HL-60 (cell line): ENCODE measurements around the gene HDAC9.

Source experiments
- DNase-seq, 2 experiments: peaks; one replicate each; pipeline ENCODE4 v3.0.0-alpha.2; 2010 to 2020; ENCODE audit warnings: low read depth in 1 of 2, low spot score in 1 of 2
- H3K27ac ChIP-seq: fragments of 250-450 bp; sonication (Bioruptor Pico); replicated peaks from 2 replicates; pipeline ENCODE4 v1.5.1; 2020; ENCODE audit warnings: mild to moderate bottlenecking, moderate library complexity
- H3K27me3 ChIP-seq: fragments of 250-450 bp; sonication (Bioruptor Pico); 2 replicates; pipeline ENCODE4 v1.5.1; 2021; ENCODE audit warnings: mild to moderate bottlenecking, moderate library complexity; ENCODE audit not compliant: insufficient read depth, poor library complexity, severe bottlenecking
- H3K4me3 ChIP-seq: replicated peaks from 2 replicates; pipeline ENCODE4 v1.5.1; 2011; ENCODE audit warnings: mild to moderate bottlenecking, control low read depth, low read length; ENCODE audit not compliant: insufficient read depth
- CTCF ChIP-seq: IDR thresholded peaks from one replicate; pipeline ENCODE4 v1.5.1; 2011; ENCODE audit warnings: low read length, control low read depth, inconsistent platforms; ENCODE audit not compliant: insufficient read depth
- GABPA ChIP-seq: IDR thresholded peaks from 2 replicates; pipeline ENCODE4 v1.6.1; 2012; ENCODE audit warnings: low read depth
- POLR2AphosphoS5 ChIP-seq: IDR thresholded peaks from 2 replicates; pipeline ENCODE4 v1.6.1; 2012; ENCODE audit warnings: low read depth
- REST ChIP-seq: IDR thresholded peaks from 2 replicates; pipeline ENCODE4 v1.6.1; 2012; ENCODE audit warnings: low read depth; ENCODE audit not compliant: insufficient replicate concordance
- SPI1 ChIP-seq: IDR thresholded peaks from 2 replicates; pipeline ENCODE4 v1.6.1; 2012; ENCODE audit warnings: low read depth, mild to moderate bottlenecking, borderline replicate concordance

The HDAC9 gene

GRCh38 chr7:18494821-18495408 lies 634 bp upstream of the HDAC9 start:
- Histone ChIP-seq H3K27ac (no peak overlapping the region), H3K4me3 (no peak overlapping the region), H3K27me3 (no peaks in the 10 kb centered on the region)
- DNase-seq, result no peak
- no peak for TF ChIP-seq POLR2AphosphoS5
- no peak for TF ChIP-seq GABPA
- no peak for TF ChIP-seq SPI1
- no peak for TF ChIP-seq REST
- TF ChIP-seq CTCF, result no peak

GRCh38 chr7:18496341-18496700 lies 772 bp downstream of the HDAC9 start:
- TF ChIP-seq CTCF (no peak), POLR2AphosphoS5 (no peak), REST (no peak), SPI1 (no peak), GABPA (no peak)
- Histone ChIP-seq H3K27me3 (no peaks in the 10 kb centered on the region), H3K27ac (no peak overlapping the region)

GRCh38 chr7:18497082-18497481 lies 1.5 kb downstream of the HDAC9 start:
- no peaks in the 10 kb centered on the region for H3K27me3 ChIP-seq
- no peak for TF ChIP-seq SPI1
- H3K27ac ChIP-seq, result no peak overlapping the region
- H3K4me3 ChIP-seq, result no peak overlapping the region
- no peak for DNase-seq

More at GRCh38 chr7:18496341-18496700, 772 bp downstream of the HDAC9 start:
- H3K4me3 ChIP-seq, result no peak overlapping the region
- DNase-seq, result no peak

- Histone ChIP-seq H3K4me3 (no peak overlapping the region), H3K27me3 (no peaks in the 10 kb centered on the region), H3K27ac (no peak overlapping the region)
- DNase-seq, result no peak
- TF ChIP-seq SPI1 (no peak), CTCF (no peak), POLR2AphosphoS5 (no peak), REST (no peak), GABPA (no peak)
Measured at GRCh38 chr7:18497800-18498199, 2.3 kb downstream of the HDAC9 start.
